Breast epithelium (tissue), 4 donors: Measurements from ENCODE around the gene C1QTNF5. TPM values are rescaled to one million over a fixed set of nuclear protein-coding genes. Genes with fewer than 3 reads are reported as not detected.

Experiments used
- DNase-seq, 2 donors: peaks; one replicate each; pipeline ENCODE4 v3.0.0-alpha.2; 2019; ENCODE audit warnings: low spot score in 2 of 2
- H3K27ac ChIP-seq, 2 donors: fragments of 200-600 bp; sonication (generic) in 1 of 2; one replicate each; pipeline ENCODE4 v1.5.1; 2016 to 2019; ENCODE audit warnings: mild to moderate bottlenecking in 1 of 2
- H3K27me3 ChIP-seq, 2 donors: fragments of 200-600 bp; sonication (generic) in 1 of 2; one replicate each; pipeline versions ENCODE4 v1.5.1 to v1.6.0; 2017 to 2019; ENCODE audit warnings: control low read depth in 1 of 2, mild to moderate bottlenecking in 1 of 2
- H3K36me3 ChIP-seq: fragments of 200-600 bp; one replicate; pipeline ENCODE4 v1.5.1; 2019
- H3K4me1 ChIP-seq, 2 donors: fragments of 200-600 bp; sonication (generic); one replicate each; pipeline ENCODE4 v1.5.1; 2016 to 2019; ENCODE audit warnings: control low read depth in 1 of 2
- H3K4me3 ChIP-seq, 3 donors: fragments of 200-600 bp; sonication (generic); 1 replicate in 2 of 3; 2 replicates in 1 of 3; pipeline ENCODE4 v1.5.1; 2016 to 2019; ENCODE audit warnings: mild to moderate bottlenecking in 3 of 3, moderate library complexity in 2 of 3
- H3K9me3 ChIP-seq, 2 donors: fragments of 200-600 bp; sonication (generic) in 1 of 2; one replicate each; pipeline ENCODE4 v1.5.1; 2016 to 2019; ENCODE audit warnings: control low read depth in 1 of 2
- POLR2A ChIP-seq: fragments of 450-650 bp; IDR thresholded peaks from one replicate; pipeline ENCODE4 v1.6.1; 2016; ENCODE audit warnings: antibody characterized with exemption, mild to moderate bottlenecking, moderate library complexity
- POLR2AphosphoS5 ChIP-seq, 3 donors: sonication (generic); formaldehyde crosslinking; IDR thresholded peaks; one replicate each; pipeline ENCODE4 v1.6.1; 2017; ENCODE audit warnings: antibody characterized with exemption in 3 of 3
- intact Hi-C: fragments of 100-400 bp; cut with DNase I; formaldehyde crosslinking; loops from one replicate; pipeline ENCODE4 v1.15.1; 2023; ENCODE audit warnings: low total_unique reads
- total RNA-seq, 3 donors: library from RNA; depleted of rRNA; stranded (reverse); fragments of >200 nt; gene quantifications; one replicate each; pipeline ENCODE4 v1.1.0, GENCODE V29; 2016
- TF ChIP-seq, protein P1 (sequence below), 3 donors: fragments of 450-650 bp; IDR thresholded peaks; one replicate each; pipeline ENCODE4 v1.5.1; 2016 to 2017; ENCODE audit warnings: antibody characterized with exemption in 3 of 3, mild to moderate bottlenecking in 3 of 3, moderate library complexity in 3 of 3

Gene C1QTNF5
- total RNA-seq, 3 donors from 2014 or later, result 14.3 to 55.0 (median 38.0) TPM

DNA sequence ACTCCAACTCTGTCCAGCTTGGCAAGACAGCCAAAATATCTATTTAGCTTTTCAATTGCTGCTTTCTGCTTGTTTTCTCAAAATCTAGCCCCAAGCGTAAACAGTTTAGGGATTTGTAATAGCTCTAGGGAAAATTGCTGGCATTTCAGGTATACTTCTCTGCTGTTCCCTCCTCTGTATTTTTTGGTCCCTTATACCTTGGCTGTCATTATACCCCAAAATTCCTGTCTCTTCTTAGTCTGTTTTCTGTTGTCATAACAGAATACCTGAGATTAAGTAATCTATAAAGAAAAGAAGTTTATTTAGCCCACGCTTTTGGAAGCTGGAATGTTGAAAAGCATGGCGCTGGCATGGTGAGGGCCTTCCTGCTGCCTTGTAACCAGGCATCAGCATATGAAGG, 47.2 kb downstream of the C1QTNF5 start:
- Histone ChIP-seq H3K27ac (no peak overlapping the region), H3K4me1 (peaks cover 0 to 3% of the 10 kb centered on the region in 2 donors), H3K27me3 (no peaks in the 10 kb centered on the region), H3K36me3 (no peaks in the 10 kb centered on the region), H3K4me3 (no peak overlapping the region), H3K9me3 (no peaks in the 10 kb centered on the region)
- TF ChIP-seq POLR2AphosphoS5 (IDR thresholded peaks at IDR 0.05) (no peak), POLR2A (no peak)
- TF ChIP-seq, protein P1, sequence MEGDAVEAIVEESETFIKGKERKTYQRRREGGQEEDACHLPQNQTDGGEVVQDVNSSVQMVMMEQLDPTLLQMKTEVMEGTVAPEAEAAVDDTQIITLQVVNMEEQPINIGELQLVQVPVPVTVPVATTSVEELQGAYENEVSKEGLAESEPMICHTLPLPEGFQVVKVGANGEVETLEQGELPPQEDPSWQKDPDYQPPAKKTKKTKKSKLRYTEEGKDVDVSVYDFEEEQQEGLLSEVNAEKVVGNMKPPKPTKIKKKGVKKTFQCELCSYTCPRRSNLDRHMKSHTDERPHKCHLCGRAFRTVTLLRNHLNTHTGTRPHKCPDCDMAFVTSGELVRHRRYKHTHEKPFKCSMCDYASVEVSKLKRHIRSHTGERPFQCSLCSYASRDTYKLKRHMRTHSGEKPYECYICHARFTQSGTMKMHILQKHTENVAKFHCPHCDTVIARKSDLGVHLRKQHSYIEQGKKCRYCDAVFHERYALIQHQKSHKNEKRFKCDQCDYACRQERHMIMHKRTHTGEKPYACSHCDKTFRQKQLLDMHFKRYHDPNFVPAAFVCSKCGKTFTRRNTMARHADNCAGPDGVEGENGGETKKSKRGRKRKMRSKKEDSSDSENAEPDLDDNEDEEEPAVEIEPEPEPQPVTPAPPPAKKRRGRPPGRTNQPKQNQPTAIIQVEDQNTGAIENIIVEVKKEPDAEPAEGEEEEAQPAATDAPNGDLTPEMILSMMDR (IDR thresholded peaks at IDR 0.05), result no peak
- DNase-seq, result no peak
- intact Hi-C loops, result no loop called here

DNA sequence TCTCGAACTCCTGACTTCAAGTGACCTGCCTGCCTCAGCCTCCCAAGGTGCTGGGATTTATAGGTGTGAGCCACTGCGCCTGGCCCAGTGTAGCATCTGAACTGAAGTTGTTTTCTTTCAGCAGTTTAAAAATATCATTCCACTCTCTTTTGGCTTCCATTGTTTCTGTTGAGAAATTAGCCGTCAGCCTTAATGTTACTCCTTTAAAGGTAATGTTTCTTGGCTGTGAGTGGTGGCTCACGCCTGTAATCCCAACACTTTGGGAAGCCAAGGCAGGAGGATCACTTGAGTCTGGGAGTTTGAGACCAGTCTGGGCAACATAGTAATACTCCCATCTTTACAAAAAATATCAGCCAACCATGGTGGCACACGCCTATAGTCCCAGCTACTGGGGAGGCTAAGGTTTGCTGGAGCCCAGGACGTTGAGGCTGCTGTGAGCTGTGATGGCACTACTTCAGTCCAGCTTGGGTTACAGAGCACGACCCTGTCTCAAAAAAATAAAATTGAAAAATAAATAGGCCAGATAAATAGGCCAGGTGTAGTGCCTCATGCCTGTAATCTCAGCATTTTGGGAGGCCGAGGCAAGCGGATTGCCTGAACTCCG, 49.7 kb downstream of the C1QTNF5 start:
- Histone ChIP-seq H3K36me3 (no peaks in the 10 kb centered on the region), H3K27ac (no peak overlapping the region), H3K9me3 (no peaks in the 10 kb centered on the region), H3K4me3 (no peak overlapping the region), H3K4me1 (no peaks in the 10 kb centered on the region), H3K27me3 (no peaks in the 10 kb centered on the region)
- intact Hi-C loops, result no loop called here
- TF ChIP-seq POLR2AphosphoS5 (IDR thresholded peaks at IDR 0.05) (no peak), POLR2A (no peak)
- TF ChIP-seq, protein P1 (IDR thresholded peaks at IDR 0.05), result no peak
- no peak for DNase-seq

Other genes with a start within 250 kb of the C1QTNF5 start
- 10 to 100 TPM; 18.4 to 32.5 (median 27.2) TPM for gene DPAGT1, start 239.0 kb downstream of the C1QTNF5 start, total RNA-seq
- 1 to 10 TPM; 5.1 to 6.9 (median 6.3) TPM for gene C2CD2L, start 233.5 kb downstream of the C1QTNF5 start, total RNA-seq
- gene HINFP, start 219.3 kb downstream of the C1QTNF5 start, total RNA-seq, result 10 to 100 TPM; 17.9 to 29.6 (median 29.2) TPM
- gene ABCG4, start 191.8 kb downstream of the C1QTNF5 start, total RNA-seq, result under 1 TPM in 1 of 3 donors, not detected in 2; 0.16 TPM
- gene NLRX1, start 172.2 kb downstream of the C1QTNF5 start, total RNA-seq, result 10 to 100 TPM; 11.5 to 16.1 (median 13.3) TPM
- 1 to 10 TPM in 2 of 3 donors, under 1 TPM in 1; 0.32 to 2.6 (median 1.2) TPM for gene NHERF4, start 155.4 kb downstream of the C1QTNF5 start, total RNA-seq
- 10 to 100 TPM; 13.1 to 17.0 (median 14.3) TPM for gene CBL, start 134.5 kb downstream of the C1QTNF5 start, total RNA-seq
- 1,000 to 10,000 TPM in 1 of 3 donors, 100 to 1,000 TPM in 2; 170 to 1,725 (median 408) TPM for gene MCAM, start 23.8 kb downstream of the C1QTNF5 start, total RNA-seq
- gene RNF26, start 6.4 kb downstream of the C1QTNF5 start, total RNA-seq, result 10 to 100 TPM in 1 of 3 donors, 1 to 10 TPM in 2; 8.8 to 11.2 (median 9.7) TPM
- gene MFRP, start 5.8 kb upstream of the C1QTNF5 start, total RNA-seq, result under 1 TPM in 1 of 3 donors, not detected in 2; 0.16 TPM
- gene USP2, start 40.8 kb upstream of the C1QTNF5 start, total RNA-seq, result 1 to 10 TPM in 2 of 3 donors, under 1 TPM in 1; 0.48 to 3.8 (median 2.0) TPM
- gene THY1, start 82.3 kb upstream of the C1QTNF5 start, total RNA-seq, result 10 to 100 TPM in 2 of 3 donors, 1 to 10 TPM in 1; 8.5 to 26.3 (median 23.8) TPM